Central memory CD8-positive, alpha-beta T cell (primary cell): ENCODE measurements around the gene ADAMTS16.

Experiments used
- ATAC-seq: fragments of 150-1000 bp; cut with Tn5 transposase; replicated peaks from 2 replicates; pipeline ENCODE4 v1.10.0; 2022; ENCODE audit warnings: mild to moderate bottlenecking, moderate FRiP score, moderate number of reproducible peaks; ENCODE audit not compliant: poor library complexity, severe bottlenecking; ENCODE audit errors: extremely low read depth
- DNase-seq, 2 donors: peaks; one replicate each; pipeline ENCODE4 v3.0.0; 2021; ENCODE audit warnings: low spot score in 2 of 2
- H3K27ac Mint-ChIP-seq: one replicate; pipeline ENCODE4 v1.8.0; 2022; ENCODE audit warnings: low read depth, mild to moderate bottlenecking, moderate library complexity, mixed read lengths
- H3K27me3 Mint-ChIP-seq: one replicate; pipeline ENCODE4 v1.8.0; 2022; ENCODE audit warnings: mixed read lengths
- H3K36me3 Mint-ChIP-seq: one replicate; pipeline ENCODE4 v1.8.0; 2022; ENCODE audit warnings: mild to moderate bottlenecking, moderate library complexity, mixed read lengths; ENCODE audit not compliant: insufficient read depth
- H3K4me1 Mint-ChIP-seq: one replicate; pipeline ENCODE4 v1.8.0; 2022; ENCODE audit warnings: mixed read lengths
- H3K4me3 Mint-ChIP-seq: one replicate; pipeline ENCODE4 v1.8.0; 2022; ENCODE audit warnings: mild to moderate bottlenecking, moderate library complexity, mixed read lengths
- H3K9me3 Mint-ChIP-seq: one replicate; pipeline ENCODE4 v1.8.0; 2022; ENCODE audit warnings: mixed read lengths

The ADAMTS16 gene

GRCh38 chr5:5270958-5271785 lies 131.0 kb downstream of the ADAMTS16 start:
- ATAC-seq = no peak
- H3K4me1 Mint-ChIP-seq = no peaks in the 10 kb centered on the region
- no peak overlapping the region for H3K27ac Mint-ChIP-seq
- H3K9me3 Mint-ChIP-seq = no peaks in the 10 kb centered on the region
- peaks cover 20% of the 10 kb centered on the region for H3K27me3 Mint-ChIP-seq
- H3K36me3 Mint-ChIP-seq = no peaks in the 10 kb centered on the region
- no peak overlapping the region for H3K4me3 Mint-ChIP-seq
- no peak for DNase-seq

GRCh38 chr5:5271786-5272321 lies 131.7 kb downstream of the ADAMTS16 start:
- DNase-seq (no peak), ATAC-seq (no peak)
- Mint-ChIP-seq H3K4me1 (no peaks in the 10 kb centered on the region), H3K27me3 (peaks cover 20% of the 10 kb centered on the region), H3K9me3 (no peaks in the 10 kb centered on the region), H3K27ac (no peak overlapping the region), H3K4me3 (no peak overlapping the region), H3K36me3 (no peaks in the 10 kb centered on the region)

GRCh38 chr5:5273398-5273797 lies 133.3 kb downstream of the ADAMTS16 start:
- Mint-ChIP-seq H3K27ac (no peak overlapping the region), H3K27me3 (peaks cover 20% of the 10 kb centered on the region), H3K9me3 (no peaks in the 10 kb centered on the region), H3K4me3 (no peak overlapping the region), H3K4me1 (no peaks in the 10 kb centered on the region), H3K36me3 (no peaks in the 10 kb centered on the region)
- DNase-seq (no peak), ATAC-seq (no peak)

- H3K9me3 Mint-ChIP-seq = no peaks in the 10 kb centered on the region
- ATAC-seq (no peak), DNase-seq (no peak)
- H3K27me3 Mint-ChIP-seq = peaks cover 20% of the 10 kb centered on the region
- H3K4me3 Mint-ChIP-seq = no peak overlapping the region
- no peaks in the 10 kb centered on the region for H3K4me1 Mint-ChIP-seq
- H3K36me3 Mint-ChIP-seq = no peaks in the 10 kb centered on the region
- no peak overlapping the region for H3K27ac Mint-ChIP-seq
These were observed 133.8 kb downstream of the ADAMTS16 start for GRCh38 chr5:5273976-5274375.

- DNase-seq (no peak), ATAC-seq (no peak)
- H3K4me3 Mint-ChIP-seq = no peak overlapping the region
- no peak overlapping the region for H3K27ac Mint-ChIP-seq
- H3K27me3 Mint-ChIP-seq = peaks cover 12% of the 10 kb centered on the region
- no peaks in the 10 kb centered on the region for H3K36me3 Mint-ChIP-seq
- no peaks in the 10 kb centered on the region for H3K9me3 Mint-ChIP-seq
- H3K4me1 Mint-ChIP-seq = no peaks in the 10 kb centered on the region
These were observed 135.1 kb downstream of the ADAMTS16 start for GRCh38 chr5:5275211-5275610.

GRCh38 chr5:5276430-5276829 lies 136.3 kb downstream of the ADAMTS16 start:
- no peak overlapping the region for H3K4me3 Mint-ChIP-seq
- H3K4me1 Mint-ChIP-seq = no peaks in the 10 kb centered on the region
- no peaks in the 10 kb centered on the region for H3K9me3 Mint-ChIP-seq
- ATAC-seq = no peak
- H3K27ac Mint-ChIP-seq = no peak overlapping the region
- H3K36me3 Mint-ChIP-seq = no peaks in the 10 kb centered on the region
- H3K27me3 Mint-ChIP-seq = peaks cover 5% of the 10 kb centered on the region
- DNase-seq = no peak

GRCh38 chr5:5276951-5277517 lies 136.9 kb downstream of the ADAMTS16 start:
- Mint-ChIP-seq H3K27ac (no peak overlapping the region), H3K27me3 (no peaks in the 10 kb centered on the region), H3K4me1 (no peaks in the 10 kb centered on the region), H3K9me3 (no peaks in the 10 kb centered on the region), H3K4me3 (no peak overlapping the region), H3K36me3 (no peaks in the 10 kb centered on the region)
- ATAC-seq (no peak), DNase-seq (no peak)

GRCh38 chr5:5278201-5278814 lies 138.2 kb downstream of the ADAMTS16 start:
- Mint-ChIP-seq H3K27me3 (no peaks in the 10 kb centered on the region), H3K36me3 (no peaks in the 10 kb centered on the region)

GRCh38 chr5:5278815-5279381 lies 138.8 kb downstream of the ADAMTS16 start:
- DNase-seq = no peak
- no peak for ATAC-seq
- Mint-ChIP-seq H3K4me1 (no peaks in the 10 kb centered on the region), H3K36me3 (no peaks in the 10 kb centered on the region), H3K27ac (no peak overlapping the region), H3K4me3 (no peak overlapping the region), H3K27me3 (no peaks in the 10 kb centered on the region), H3K9me3 (no peaks in the 10 kb centered on the region)

More at GRCh38 chr5:5278201-5278814, 138.2 kb downstream of the ADAMTS16 start:
- ATAC-seq = no peak
- Mint-ChIP-seq H3K27ac (no peak overlapping the region), H3K4me3 (no peak overlapping the region), H3K9me3 (no peaks in the 10 kb centered on the region), H3K4me1 (no peaks in the 10 kb centered on the region)
- DNase-seq = no peak

GRCh38 chr5:5285906-5286305 lies 145.8 kb downstream of the ADAMTS16 start:
- Mint-ChIP-seq H3K27me3 (no peaks in the 10 kb centered on the region), H3K4me3 (no peak overlapping the region), H3K4me1 (no peaks in the 10 kb centered on the region), H3K27ac (no peak overlapping the region), H3K9me3 (no peaks in the 10 kb centered on the region), H3K36me3 (peaks cover 1% of the 10 kb centered on the region)
- ATAC-seq (no peak), DNase-seq (no peak)

- DNase-seq (no peak), ATAC-seq (no peak)
- Mint-ChIP-seq H3K27ac (no peak overlapping the region), H3K36me3 (peaks cover 1% of the 10 kb centered on the region), H3K4me1 (no peaks in the 10 kb centered on the region), H3K27me3 (no peaks in the 10 kb centered on the region), H3K9me3 (no peaks in the 10 kb centered on the region), H3K4me3 (no peak overlapping the region)
These were observed 147.3 kb downstream of the ADAMTS16 start for GRCh38 chr5:5287419-5287818.

- H3K27ac Mint-ChIP-seq = no peak overlapping the region
These were observed 148.1 kb downstream of the ADAMTS16 start for GRCh38 chr5:5288201-5288600.

More at GRCh38 chr5:5288201-5288600, 148.1 kb downstream of the ADAMTS16 start:
- no peaks in the 10 kb centered on the region for H3K9me3 Mint-ChIP-seq
- no peak for ATAC-seq
- DNase-seq = no peak
- peaks cover 1% of the 10 kb centered on the region for H3K36me3 Mint-ChIP-seq
- no peaks in the 10 kb centered on the region for H3K4me1 Mint-ChIP-seq
- no peaks in the 10 kb centered on the region for H3K27me3 Mint-ChIP-seq
- H3K4me3 Mint-ChIP-seq = no peak overlapping the region
